ENCODE results near the gene MMEL1. TPM values are rescaled to one million over a fixed set of nuclear protein-coding genes. Genes with fewer than 3 reads are reported as not detected.

Gene MMEL1
- total and polyA plus RNA-seq, 2 donors (not counting 1 experiment from before 2014, with no cell fraction given): not detected

DNA sequence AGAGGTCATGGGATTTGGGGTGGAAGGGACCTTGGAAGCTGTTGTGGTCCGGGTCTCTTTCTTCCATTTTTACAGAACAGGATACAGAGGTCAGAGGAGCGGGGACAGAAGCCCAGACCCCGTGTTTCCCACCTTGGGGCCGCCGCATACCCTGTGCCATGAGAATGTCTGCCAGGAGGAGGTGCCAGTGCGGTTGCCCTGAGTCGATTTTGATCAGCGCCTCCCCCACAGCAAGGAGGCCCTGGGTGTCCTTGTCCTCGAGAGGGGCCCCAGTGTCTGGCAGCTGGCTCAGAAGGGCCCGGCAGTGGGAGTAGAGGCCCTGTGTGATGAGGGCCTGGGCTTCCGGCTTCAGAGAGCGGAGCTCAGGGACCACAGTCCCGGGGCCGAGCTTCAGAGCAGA, 12.3 kb upstream of the MMEL1 start:
- WGBS (ENCODE audit: insufficient coverage): 93% methylated on average over 9 of the region's 14 CpGs
- Histone ChIP-seq H3K9ac (ENCODE audit: low read length) (no peak overlapping the region), H3K79me2 (ENCODE audit: control insufficient read depth, insufficient read depth, low read length) (peaks cover 15% of the 10 kb centered on the region), H3K27ac (ENCODE audit: low read length in 2 of 2) (no peak overlapping the region), H4K20me1 (ENCODE audit: control insufficient read depth, insufficient read depth, low read length, poor library complexity, severe bottlenecking) (peaks cover 13% of the 10 kb centered on the region), H3K4me2 (replicated peaks; ENCODE audit: low read depth, low read length, poor library complexity, severe bottlenecking) (no peak overlapping the region), H3K4me3 (ENCODE audit: control extremely low read depth in 1 of 5, extremely low read depth in 1 of 5, insufficient read depth in 1 of 5, low read depth in 2 of 5, low read length in 4 of 5) (no peak overlapping the region), H3K27me3 (replicated peaks in 1 of 4; ENCODE audit: control extremely low read depth in 1 of 4, control insufficient read depth in 3 of 4, insufficient read depth in 4 of 4, low read length in 3 of 4) (peaks cover 0 to 6% (median 0%) of the 10 kb centered on the region in 4 experiments), H2AFZ (ENCODE audit: insufficient read depth, low read depth, low read length, poor library complexity, severe bottlenecking) (no peak overlapping the region), H3K9me3 (ENCODE audit: control extremely low read depth in 1 of 3, control insufficient read depth in 2 of 3, insufficient read depth in 1 of 3, low read length in 2 of 3) (peaks cover 0 to 26% (median 22%) of the 10 kb centered on the region in 3 donors), H3K4me1 (ENCODE audit: control insufficient read depth in 2 of 2, insufficient read depth in 2 of 2, low read length in 2 of 2) (peaks cover 13 to 17% of the 10 kb centered on the region in 2 donors), H3K36me3 (replicated peaks in 1 of 2; ENCODE audit: control extremely low read depth in 1 of 2, control insufficient read depth in 1 of 2, extremely low read depth in 1 of 2, insufficient read depth in 2 of 2, low read length in 1 of 2) (no peaks in the 10 kb centered on the region)
- ATAC-seq (ENCODE audit: low read depth) (no peak), DNase-seq (no peak)
- TF ChIP-seq EZH2 (IDR thresholded peaks at IDR 0.05; ENCODE audit: borderline replicate concordance, insufficient read depth, low read depth, low read length, poor library complexity, severe bottlenecking): no peak
- TF ChIP-seq, protein P1, sequence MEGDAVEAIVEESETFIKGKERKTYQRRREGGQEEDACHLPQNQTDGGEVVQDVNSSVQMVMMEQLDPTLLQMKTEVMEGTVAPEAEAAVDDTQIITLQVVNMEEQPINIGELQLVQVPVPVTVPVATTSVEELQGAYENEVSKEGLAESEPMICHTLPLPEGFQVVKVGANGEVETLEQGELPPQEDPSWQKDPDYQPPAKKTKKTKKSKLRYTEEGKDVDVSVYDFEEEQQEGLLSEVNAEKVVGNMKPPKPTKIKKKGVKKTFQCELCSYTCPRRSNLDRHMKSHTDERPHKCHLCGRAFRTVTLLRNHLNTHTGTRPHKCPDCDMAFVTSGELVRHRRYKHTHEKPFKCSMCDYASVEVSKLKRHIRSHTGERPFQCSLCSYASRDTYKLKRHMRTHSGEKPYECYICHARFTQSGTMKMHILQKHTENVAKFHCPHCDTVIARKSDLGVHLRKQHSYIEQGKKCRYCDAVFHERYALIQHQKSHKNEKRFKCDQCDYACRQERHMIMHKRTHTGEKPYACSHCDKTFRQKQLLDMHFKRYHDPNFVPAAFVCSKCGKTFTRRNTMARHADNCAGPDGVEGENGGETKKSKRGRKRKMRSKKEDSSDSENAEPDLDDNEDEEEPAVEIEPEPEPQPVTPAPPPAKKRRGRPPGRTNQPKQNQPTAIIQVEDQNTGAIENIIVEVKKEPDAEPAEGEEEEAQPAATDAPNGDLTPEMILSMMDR (IDR thresholded peaks at IDR 0.05): no peak
- intact Hi-C loops (cut with micrococcal nuclease): loop anchor here (10.0 kb wide), 2 partner anchors 450 to 980 kb away; partner anchors contain the start of genes FAAP20 and TPRG1L
- POLR2A ChIA-PET: no interaction called here
- CTCF ChIA-PET: no interaction called here
- Mint-ChIP-seq H3K4me3 (no peak overlapping the region), H3K27me3 (no peaks in the 10 kb centered on the region), H3K27ac (no peak overlapping the region), H3K9me3 (ENCODE audit: insufficient read depth) (peaks cover 10% of the 10 kb centered on the region), H3K4me1 (peaks cover 12% of the 10 kb centered on the region)

DNA sequence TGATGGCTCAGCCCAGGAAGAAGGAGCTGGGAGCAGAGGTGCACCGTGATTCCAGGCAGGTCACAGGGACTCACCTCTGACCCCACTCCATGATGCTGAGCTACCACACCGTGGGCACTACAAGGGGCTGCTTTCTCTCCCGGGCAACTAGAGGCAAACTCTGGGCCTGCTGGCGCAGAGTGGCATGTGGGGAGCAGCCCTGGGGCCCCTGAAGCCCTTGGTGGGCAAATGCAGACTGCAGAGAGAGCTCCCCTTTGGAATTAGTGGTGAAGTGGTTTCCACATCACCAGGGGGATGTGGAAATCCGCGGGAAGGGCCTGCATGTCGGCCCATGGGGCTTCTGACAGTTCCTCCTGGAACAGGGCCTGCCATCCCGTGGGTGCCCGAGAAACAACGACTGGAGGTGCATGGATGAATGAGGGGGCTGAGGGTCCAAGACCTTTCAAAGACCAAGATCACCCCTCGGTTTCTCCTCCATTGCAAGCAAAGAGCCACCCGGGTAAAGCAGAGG, 11.8 kb upstream of the MMEL1 start:
- H3K4me3 Mint-ChIP-seq: no peak overlapping the region
- WGBS (ENCODE audit: insufficient coverage): 89% methylated on average over 11 of the region's 12 CpGs

More for the DNA sequence above, 11.8 kb upstream of the MMEL1 start:
- peaks cover 12% of the 10 kb centered on the region for H3K4me1 Mint-ChIP-seq
- TF ChIP-seq, protein P1 (IDR thresholded peaks at IDR 0.05): no peak
- TF ChIP-seq EZH2 (IDR thresholded peaks at IDR 0.05; ENCODE audit: borderline replicate concordance, insufficient read depth, low read depth, low read length, poor library complexity, severe bottlenecking): no peak
- intact Hi-C loops (cut with micrococcal nuclease): loop anchor here (10.0 kb wide), 2 partner anchors 450 to 980 kb away; partner anchors contain the start of genes FAAP20 and TPRG1L
- H3K27me3 ChIP-seq (replicated peaks in 1 of 4; ENCODE audit: control extremely low read depth in 1 of 4, control insufficient read depth in 3 of 4, insufficient read depth in 4 of 4, low read length in 3 of 4): peaks cover 0 to 4% (median 0%) of the 10 kb centered on the region in 4 experiments
- H3K79me2 ChIP-seq (ENCODE audit: control insufficient read depth, insufficient read depth, low read length): peaks cover 15% of the 10 kb centered on the region
- no peak for ATAC-seq (ENCODE audit: low read depth)
- H3K27ac ChIP-seq (ENCODE audit: low read length in 2 of 2): no peak overlapping the region
- H4K20me1 ChIP-seq (ENCODE audit: control insufficient read depth, insufficient read depth, low read length, poor library complexity, severe bottlenecking): peaks cover 13% of the 10 kb centered on the region
- no peak overlapping the region for H3K9ac ChIP-seq (ENCODE audit: low read length)
- peaks cover 10% of the 10 kb centered on the region for H3K9me3 Mint-ChIP-seq (ENCODE audit: insufficient read depth)
- no peak overlapping the region for H3K4me2 ChIP-seq (replicated peaks; ENCODE audit: low read depth, low read length, poor library complexity, severe bottlenecking)
- peaks cover 0 to 26% (median 22%) of the 10 kb centered on the region in 3 donors for H3K9me3 ChIP-seq (ENCODE audit: control extremely low read depth in 1 of 3, control insufficient read depth in 2 of 3, insufficient read depth in 1 of 3, low read length in 2 of 3)
- POLR2A ChIA-PET: interaction anchor here (1.3 kb wide), 1 partner anchor 90 kb away, joined by 3 read pairs; no protein-coding TSS in a partner anchor
- H3K27me3 Mint-ChIP-seq: no peaks in the 10 kb centered on the region
- peaks cover 13 to 17% of the 10 kb centered on the region in 2 donors for H3K4me1 ChIP-seq (ENCODE audit: control insufficient read depth in 2 of 2, insufficient read depth in 2 of 2, low read length in 2 of 2)
- H3K36me3 ChIP-seq (replicated peaks in 1 of 2; ENCODE audit: control extremely low read depth in 1 of 2, control insufficient read depth in 1 of 2, extremely low read depth in 1 of 2, insufficient read depth in 2 of 2, low read length in 1 of 2): no peaks in the 10 kb centered on the region
- no peak for DNase-seq
- no peak overlapping the region for H3K27ac Mint-ChIP-seq
- no peak overlapping the region for H3K4me3 ChIP-seq (ENCODE audit: control extremely low read depth in 1 of 5, extremely low read depth in 1 of 5, insufficient read depth in 1 of 5, low read depth in 2 of 5, low read length in 4 of 5)
- CTCF ChIA-PET: interaction anchor here (0.7 to 1.2 kb wide), 2 partner anchors 88 to 142 kb away, joined by 3 to 4 read pairs; partner anchors contain the start of gene TNFRSF14
- H2AFZ ChIP-seq (ENCODE audit: insufficient read depth, low read depth, low read length, poor library complexity, severe bottlenecking): no peak overlapping the region

Data from B cell (primary cell).